Measurements from ENCODE around the gene SSC4D. TPM values are rescaled to one million over a fixed set of nuclear protein-coding genes. Genes with fewer than 3 reads are reported as not detected.

Gene SSC4D
- total and polyA plus RNA-seq, 9 of the 15 experiments (the other 6 are each of a cell fraction or from before 2014, with no cell fraction given) = 0.06 to 1.1 (median 0.85) TPM; not detected in 1

- ATAC-seq (peak; percentile 98), DNase-seq (ENCODE audit: extremely low read depth in 1 of 4, low spot score in 3 of 4) (peak; percentile 85 to 96 (median 88)), FAIRE-seq (peak; percentile 99)
- Histone ChIP-seq H3K9ac (ENCODE audit: insufficient read depth in 1 of 2, low read depth in 2 of 2, low read length in 2 of 2) (peak overlapping the region; percentile 84 to 88), H3K79me2 (ENCODE audit: control insufficient read depth, insufficient read depth, low read length) (0 out of 3 replicates have a peak, but pooled peaks cover 2% of the 10 kb centered on the region), H3K4me3 (peak overlapping the region; percentile 8; the same call in 1 of the 2 replicates), H3K27ac (ENCODE audit: extremely low read depth, low read depth, low read length) (peak overlapping the region; percentile 94), H3K9me1 (ENCODE audit: control insufficient read depth, insufficient read depth, low read length) (no peaks in the 10 kb centered on the region), H2AFZ (ENCODE audit: low read depth, low read length) (peak overlapping the region; percentile 96), H3K4me1 (replicated peaks in 1 of 2; ENCODE audit: control insufficient read depth in 2 of 2, insufficient read depth in 2 of 2, low read length in 2 of 2) (peaks cover 42 to 50% of the 10 kb centered on the region in 2 experiments), H3K36me3 (ENCODE audit: control insufficient read depth, insufficient read depth, low read length) (no peaks in the 10 kb centered on the region), H4K20me1 (replicated peaks; ENCODE audit: control insufficient read depth, insufficient read depth, low read length) (no peaks in the 10 kb centered on the region), H3K4me2 (ENCODE audit: insufficient read depth, low read length) (peak overlapping the region; percentile 67), H3K27me3 (ENCODE audit: control insufficient read depth in 2 of 2, insufficient read depth in 2 of 2, low read length in 2 of 2) (no peaks in the 10 kb centered on the region), H3K9me3 (replicated peaks; ENCODE audit: control insufficient read depth, insufficient read depth, low read depth, low read length) (no peaks in the 10 kb centered on the region)
- POLR2A ChIA-PET = interaction anchor here (0.6 to 2.0 kb wide), 7 partner anchors 9 to 38 kb away, joined by 3 to 8 read pairs (median 4); partner anchors contain the start of gene YWHAG
- in situ Hi-C loops (cut with MboI) = no loop called here
- CTCF ChIA-PET (ENCODE audit: low intra/inter-chr PET ratio) = interaction anchor here (0.6 kb wide), 1 partner anchor 85 kb away, joined by 4 read pairs; no protein-coding TSS in a partner anchor
- TSS peak; percentile 66 for BruUV-seq (replicated peaks)
- WGBS (ENCODE audit: insufficient coverage, low coverage, missing lambda C conversion rate) = 12% methylated on average over 9 of the region's 9 CpGs
- intact Hi-C loops (cut with micrococcal nuclease) = no loop called here
- 0 out of 4 replicates have a peak, but pooled peaks of 1 of the 2 experiments have one; percentile 14 for TF ChIP-seq RAD21 (CRISPR knock-in tag; conservative IDR thresholded peaks at IDR 0.05 in 1 of 2, IDR thresholded peaks at IDR 0.05 in 1 of 2)
- TF ChIP-seq THAP7 (CRISPR knock-in tag; IDR thresholded peaks at IDR 0.05) = no peak
- no peak for TF ChIP-seq HMG20B (CRISPR knock-in tag; IDR thresholded peaks at IDR 0.05)
- no peak for TF ChIP-seq RERE (CRISPR knock-in tag; IDR thresholded peaks at IDR 0.05; ENCODE audit: borderline replicate concordance)
- TF ChIP-seq NCOA4 (IDR thresholded peaks at IDR 0.05; ENCODE audit: partially characterized antibody) = no peak
- TF ChIP-seq POLR2B (IDR thresholded peaks at IDR 0.05; ENCODE audit: low read depth, partially characterized antibody) = peak; percentile 77
- TF ChIP-seq PATZ1 (CRISPR knock-in tag; IDR thresholded peaks at IDR 0.05; ENCODE audit: borderline replicate concordance) = no peak
- TF ChIP-seq MTA2 (IDR thresholded peaks at IDR 0.05; ENCODE audit: low read depth) = peak; percentile 59
- peak; percentile 91; the same call in 1 of the 2 replicates for TF ChIP-seq LARP7 (IDR thresholded peaks at IDR 0.05)
- TF ChIP-seq CREB5 (CRISPR knock-in tag; IDR thresholded peaks at IDR 0.05) = no peak
These were observed 36.3 kb downstream of the SSC4D start for GRCh38 chr7:76372984-76373833.

Data from K562 (cell line).